ENCODE data around the gene RAD17. TPM values are rescaled to one million over a fixed set of nuclear protein-coding genes. Genes with fewer than 3 reads are reported as not detected.
"Not testable (repeated sequence)": the region's sequence is repeated elsewhere in the genome, so short reads cannot be mapped to it uniquely, and the experiment has no call there.

RAD17 gene
- total RNA-seq, 1 experiment from 2014 or later: 19.8 TPM

- not testable (repeated sequence) for DNase-seq (ENCODE audit: low read depth)
Observed at GRCh38 chr5:69455428-69455988, 85.9 kb downstream of the RAD17 start.

- no peak for DNase-seq (ENCODE audit: low read depth)
Observed at GRCh38 chr5:69462170-69462569, 92.6 kb downstream of the RAD17 start.

Other genes with a start within 250 kb of the RAD17 start
- gene CCNB1, start 202.7 kb upstream of the RAD17 start, total RNA-seq (2014; rRNA removed; shearing (Covaris generic)): 452 and 478 TPM in 2 replicates
- 43.9 and 50.4 TPM in 2 replicates for gene CENPH, start 180.2 kb upstream of the RAD17 start, total RNA-seq (2014; rRNA removed; shearing (Covaris generic))
- 55.3 and 83.2 TPM in 2 replicates for gene CDK7, start 134.9 kb upstream of the RAD17 start, total RNA-seq (2014; rRNA removed; shearing (Covaris generic))
- gene CCDC125, start 37.0 kb upstream of the RAD17 start, total RNA-seq (2014; rRNA removed; shearing (Covaris generic)): 1.7 and 2.1 TPM in 2 replicates
- gene AK6, start 298 bp upstream of the RAD17 start, total RNA-seq (2014; rRNA removed; shearing (Covaris generic)): 56.3 and 56.6 TPM in 2 replicates
- 144 and 189 TPM in 2 replicates for gene TAF9, start 298 bp upstream of the RAD17 start, total RNA-seq (2014; rRNA removed; shearing (Covaris generic))
- 0.17 and 0.23 TPM in 2 replicates for gene MARVELD2, start 45.3 kb downstream of the RAD17 start, total RNA-seq (2014; rRNA removed; shearing (Covaris generic))
- gene OCLN, start 123.0 kb downstream of the RAD17 start, total RNA-seq (2014; rRNA removed; shearing (Covaris generic)): 3.9 and 4.0 TPM in 2 replicates
- gene GTF2H2C, start 190.4 kb downstream of the RAD17 start, total RNA-seq (2014; rRNA removed; shearing (Covaris generic)): 103 and 123 TPM in 2 replicates

Measured in HT1080 (cell line).